HFF-Myc (cell line): ENCODE measurements around the gene KIF23.

Experiments used
- DNase-seq: peaks from one replicate; pipeline ENCODE4 v3.0.0-alpha.2; 2011; ENCODE audit warnings: low read depth; ENCODE audit errors: extremely low read depth
- H3K4me3 ChIP-seq: replicated peaks from 2 replicates; pipeline ENCODE4 v1.5.1; 2011; ENCODE audit warnings: low read depth, mild to moderate bottlenecking, control low read depth, low read length
- CTCF ChIP-seq: IDR thresholded peaks from 2 replicates; pipeline ENCODE4 v1.5.1; 2012; ENCODE audit warnings: mild to moderate bottlenecking, low read depth, low read length, control low read depth; ENCODE audit errors: missing control alignments

KIF23 gene

DNA sequence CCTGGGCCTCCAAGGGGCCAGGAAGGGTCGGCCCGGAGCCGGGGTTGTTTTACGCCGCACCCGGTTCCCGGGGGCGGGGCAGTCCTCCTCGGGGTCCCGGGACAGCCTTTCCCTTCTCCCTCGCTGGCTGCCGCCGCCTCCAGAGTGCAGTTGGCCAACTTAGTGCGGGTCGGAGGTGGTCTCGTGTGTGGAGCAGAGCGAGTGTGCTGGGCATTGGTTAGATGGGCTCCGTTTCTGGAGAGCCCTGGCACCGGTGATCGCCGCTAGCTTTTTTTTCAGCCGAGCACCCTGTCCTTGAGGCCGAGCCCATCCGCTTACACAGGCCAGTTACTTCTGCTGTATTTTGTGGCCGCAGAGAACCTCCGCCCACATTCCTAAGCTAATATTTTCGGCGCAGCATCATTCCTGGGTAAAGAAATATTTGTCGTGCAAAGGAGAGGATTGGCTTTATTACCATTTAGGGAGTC, 585 bp downstream of the KIF23 start:
- H3K4me3 ChIP-seq = peak overlapping the region; percentile 85
- peak; percentile 76 for DNase-seq
- no peak for TF ChIP-seq CTCF

DNA sequence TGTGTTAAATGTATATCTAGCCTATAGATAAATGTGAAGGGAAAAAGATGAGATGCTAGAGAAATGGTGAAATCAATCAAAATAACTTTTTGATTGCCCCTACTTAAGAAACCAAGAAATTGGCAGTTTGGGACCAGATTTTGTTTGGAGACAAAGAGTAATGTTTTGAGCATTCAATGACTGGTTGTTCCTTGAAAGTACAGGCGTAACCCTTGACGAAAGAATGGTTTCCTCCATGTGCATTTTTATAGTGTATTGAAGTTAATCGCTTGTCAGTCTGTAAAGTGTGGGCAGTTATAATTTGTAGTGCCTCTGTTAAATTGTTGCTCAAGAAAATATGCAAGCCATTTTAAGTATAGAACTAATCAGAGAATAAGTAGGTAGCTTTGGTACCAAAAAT, 1.2 kb downstream of the KIF23 start:
- peak overlapping the region; percentile 85 for H3K4me3 ChIP-seq
- DNase-seq = no peak
- TF ChIP-seq CTCF = no peak

DNA sequence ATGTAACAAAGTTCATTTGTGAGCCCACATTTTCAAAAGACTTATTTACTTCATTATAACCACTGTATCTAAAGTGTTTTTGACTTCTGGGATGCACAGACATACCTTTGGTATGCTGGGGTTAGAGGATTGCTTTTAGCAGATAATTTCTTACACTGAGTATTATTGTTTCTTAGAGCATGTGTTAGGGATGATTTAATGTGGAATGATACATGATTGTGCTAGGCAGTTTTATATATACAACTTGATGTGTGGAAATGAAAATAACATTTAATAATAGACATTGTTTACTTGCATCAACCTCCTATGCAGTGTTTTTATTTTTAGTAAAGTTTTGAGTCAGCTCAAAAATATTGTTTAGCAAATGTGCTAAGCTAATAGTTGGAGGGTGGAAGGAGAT, 3.4 kb downstream of the KIF23 start:
- H3K4me3 ChIP-seq = no peak overlapping the region
- TF ChIP-seq CTCF = no peak
- DNase-seq = no peak

DNA sequence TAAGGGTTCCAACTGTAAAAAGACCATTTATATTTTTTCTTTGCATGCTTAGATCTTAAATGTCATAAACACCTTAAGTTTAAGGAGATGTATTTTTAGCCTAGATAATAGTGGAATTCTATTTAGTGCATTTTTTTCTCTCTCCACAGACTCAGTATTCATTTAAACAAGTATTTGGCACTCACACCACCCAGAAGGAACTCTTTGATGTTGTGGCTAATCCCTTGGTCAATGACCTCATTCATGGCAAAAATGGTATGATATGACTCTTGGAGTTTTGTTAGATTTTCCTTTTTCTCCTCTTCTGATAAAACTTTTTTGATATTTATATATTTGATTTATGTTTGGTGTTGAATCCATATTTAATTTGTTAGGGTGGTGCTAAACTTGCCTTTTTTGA, 7.3 kb downstream of the KIF23 start:
- no peak for DNase-seq
- no peak overlapping the region for H3K4me3 ChIP-seq
- no peak for TF ChIP-seq CTCF

GRCh38 chr15:69422336-69422895, 8.3 kb downstream of the KIF23 start:
- H3K4me3 ChIP-seq = no peak overlapping the region

DNA sequence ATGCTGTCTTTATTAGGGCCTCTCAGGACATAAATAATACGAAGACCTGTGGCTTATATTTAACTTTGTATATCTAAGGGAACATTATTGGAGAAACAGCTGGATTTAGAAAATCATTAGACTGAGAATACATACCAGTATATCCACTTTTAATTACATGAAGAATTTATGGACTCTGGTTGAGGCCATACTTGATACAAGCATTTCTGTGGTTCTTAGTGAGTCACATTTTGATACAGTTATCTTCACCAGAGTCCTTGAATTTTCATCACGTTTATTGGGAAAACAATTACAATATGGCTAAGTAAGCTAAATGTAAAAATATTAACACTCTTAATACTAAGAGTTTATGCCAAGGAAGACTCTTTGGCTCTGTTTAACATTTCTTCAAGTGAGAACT, 9.9 kb downstream of the KIF23 start:
- no peak overlapping the region for H3K4me3 ChIP-seq
- DNase-seq = no peak
- no peak for TF ChIP-seq CTCF

More at GRCh38 chr15:69422336-69422895, 8.3 kb downstream of the KIF23 start:
- no peak for DNase-seq
- no peak for TF ChIP-seq CTCF
